T-cell (primary cell): ENCODE results near the gene GRID2. TPM values are rescaled to one million over a fixed set of nuclear protein-coding genes. Genes with fewer than 3 reads are reported as not detected.

Source experiments
- ATAC-seq, 4 experiments: fragments of 200-7000 bp in 3 of 4; fragments of 150-1000 bp in 1 of 4; cut with Tn5 transposase; replicated peaks in 1 of 4; 1 replicate in 3 of 4; 2 replicates in 1 of 4; pipeline ENCODE4 v1.10.0; 2021; ENCODE audit warnings: moderate library complexity in 3 of 4, mild to moderate bottlenecking in 2 of 4, moderate number of reproducible peaks in 1 of 4
- CTCF ChIA-PET, 2 donors: fragments of 300-600 bp; sonication (Branson Sonifier 250); formaldehyde crosslinking; loops; one replicate each; lab custom pipeline; 2022; ENCODE audit warnings: antibody characterized with exemption in 2 of 2; lab: Charles Lee
- POLR2A ChIA-PET, 2 donors: fragments of 300-600 bp; sonication (Branson Sonifier 250); formaldehyde crosslinking; loops; one replicate each; lab custom pipeline; 2022; ENCODE audit warnings: antibody characterized with exemption in 2 of 2; lab: Charles Lee
- DNase-seq, 35 experiments: peaks; one replicate each; pipeline versions ENCODE4 v3.0.0 to v3.0.0-alpha.2; 2013 to 2023
- H3K27ac ChIP-seq: one replicate; pipeline ENCODE4 v1.5.1; 2013; ENCODE audit warnings: low read length
- H3K27me3 ChIP-seq, 2 experiments: replicated peaks in 1 of 2; 1 replicate in 1 of 2; 2 replicates in 1 of 2; pipeline versions ENCODE4 v1.6.1 to v1.7.0; 2013; ENCODE audit warnings: low read length in 1 of 2, mixed read lengths in 1 of 2; ENCODE audit not compliant: control insufficient read depth in 2 of 2, insufficient read depth in 2 of 2; ENCODE audit errors: extremely low read depth in 1 of 2
- H3K36me3 ChIP-seq, 2 donors: 1 replicate in 1 of 2; 2 replicates in 1 of 2; pipeline versions ENCODE4 v1.6.1 to v1.7.0; 2013; ENCODE audit warnings: low read length in 1 of 2; ENCODE audit not compliant: control insufficient read depth in 2 of 2, insufficient read depth in 1 of 2; ENCODE audit errors: extremely low read depth in 1 of 2
- H3K4me1 ChIP-seq, 2 experiments: 1 replicate in 1 of 2; 2 replicates in 1 of 2; pipeline versions ENCODE4 v1.6.1 to v1.7.0; 2013; ENCODE audit warnings: low read length in 2 of 2, mixed read lengths in 1 of 2; ENCODE audit not compliant: insufficient read depth in 2 of 2, control insufficient read depth in 1 of 2; ENCODE audit errors: extremely low read depth in 1 of 2
- H3K4me3 ChIP-seq, 2 donors: 1 replicate in 1 of 2; 2 replicates in 1 of 2; pipeline versions ENCODE4 v1.5.1 to v1.7.0; 2013; ENCODE audit warnings: mild to moderate bottlenecking in 2 of 2, low read length in 1 of 2, moderate library complexity in 1 of 2; ENCODE audit not compliant: control insufficient read depth in 1 of 2; ENCODE audit errors: extremely low read depth in 1 of 2
- H3K9me3 ChIP-seq: 2 replicates; pipeline ENCODE4 v1.7.0; 2013
- H3K27ac Mint-ChIP-seq, 2 donors: one replicate each; pipeline ENCODE4 v1.8.0; 2020 to 2021; ENCODE audit warnings: mild to moderate bottlenecking in 2 of 2, mixed read lengths in 2 of 2
- H3K27me3 Mint-ChIP-seq, 2 donors: one replicate each; pipeline ENCODE4 v1.8.0; 2021 to 2022; ENCODE audit warnings: mixed read lengths in 2 of 2
- H3K36me3 Mint-ChIP-seq: one replicate; pipeline ENCODE4 v1.8.0; 2021; ENCODE audit warnings: mixed read lengths
- H3K4me1 Mint-ChIP-seq, 3 donors: one replicate each; pipeline ENCODE4 v1.8.0; 2020 to 2022; ENCODE audit warnings: mixed read lengths in 3 of 3, mild to moderate bottlenecking in 1 of 3
- H3K4me3 Mint-ChIP-seq, 3 donors: one replicate each; pipeline ENCODE4 v1.8.0; 2020 to 2022; ENCODE audit warnings: mild to moderate bottlenecking in 3 of 3, mixed read lengths in 3 of 3, moderate library complexity in 3 of 3
- H3K9me3 Mint-ChIP-seq, 3 donors: one replicate each; pipeline ENCODE4 v1.8.0; 2020 to 2022; ENCODE audit warnings: mixed read lengths in 3 of 3
- WGBS: methylation state at CpG from one replicate; pipeline ENCODE4 v1.1.5; 2013; ENCODE audit warnings: missing lambda C conversion rate; ENCODE audit not compliant: insufficient coverage; 5-methylcytosine and 5-hydroxymethylcytosine counted together
- total RNA-seq, 35 experiments: library from RNA in 6 of 35; stranded (reverse) in 6 of 35; fragments of 120-200 nt in 1 of 35; gene quantifications; one replicate each; pipeline versions ENCODE4 v1.2.1 to v1.2.4 and lab custom pipeline; 2013 to 2026

GRID2 gene
- total RNA-seq, 5 donors from 2014 or later (not counting 1 experiment from before 2014, with no cell fraction given), result 0.13 to 0.18 TPM; not detected in 3

DNA sequence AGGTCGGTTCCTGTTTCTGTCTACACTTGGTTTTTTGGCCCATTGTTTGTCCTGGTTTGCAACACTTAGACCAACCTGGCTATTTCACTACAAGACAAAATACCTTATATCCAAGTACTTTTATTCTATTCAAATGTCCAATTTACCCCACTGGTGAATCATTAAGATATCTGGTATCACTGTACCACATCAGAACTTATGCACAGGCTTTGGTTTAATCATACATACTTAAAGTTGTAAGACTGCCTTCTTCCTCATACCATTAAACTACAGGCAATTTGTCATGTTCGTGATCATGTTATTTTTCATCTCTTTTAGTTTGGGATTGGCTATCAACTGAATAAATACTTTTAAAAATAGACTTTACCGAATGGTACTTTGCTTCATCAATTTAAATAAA lies 1471.8 kb downstream of the GRID2 start:
- H3K4me3 ChIP-seq, result no peak overlapping the region
- WGBS, result 100% methylated on average over 1 of the region's 3 CpGs
- H3K36me3 Mint-ChIP-seq, result no peaks in the 10 kb centered on the region
- H3K27ac ChIP-seq, result no peak overlapping the region
- H3K9me3 Mint-ChIP-seq, result peaks cover 0 to 8% (median 4%) of the 10 kb centered on the region in 3 donors
- H3K9me3 ChIP-seq, result no peaks in the 10 kb centered on the region
- ATAC-seq, result no peak
- ChIA-PET POLR2A (no interaction called here), CTCF (no interaction called here)
- H3K27me3 ChIP-seq, result no peaks in the 10 kb centered on the region
- no peak overlapping the region for H3K4me3 Mint-ChIP-seq
- H3K27ac Mint-ChIP-seq, result no peak overlapping the region
- H3K4me1 Mint-ChIP-seq, result no peaks in the 10 kb centered on the region
- H3K4me1 ChIP-seq, result no peaks in the 10 kb centered on the region
- DNase-seq, result no peak
- no peaks in the 10 kb centered on the region for H3K36me3 ChIP-seq
- no peaks in the 10 kb centered on the region for H3K27me3 Mint-ChIP-seq

DNA sequence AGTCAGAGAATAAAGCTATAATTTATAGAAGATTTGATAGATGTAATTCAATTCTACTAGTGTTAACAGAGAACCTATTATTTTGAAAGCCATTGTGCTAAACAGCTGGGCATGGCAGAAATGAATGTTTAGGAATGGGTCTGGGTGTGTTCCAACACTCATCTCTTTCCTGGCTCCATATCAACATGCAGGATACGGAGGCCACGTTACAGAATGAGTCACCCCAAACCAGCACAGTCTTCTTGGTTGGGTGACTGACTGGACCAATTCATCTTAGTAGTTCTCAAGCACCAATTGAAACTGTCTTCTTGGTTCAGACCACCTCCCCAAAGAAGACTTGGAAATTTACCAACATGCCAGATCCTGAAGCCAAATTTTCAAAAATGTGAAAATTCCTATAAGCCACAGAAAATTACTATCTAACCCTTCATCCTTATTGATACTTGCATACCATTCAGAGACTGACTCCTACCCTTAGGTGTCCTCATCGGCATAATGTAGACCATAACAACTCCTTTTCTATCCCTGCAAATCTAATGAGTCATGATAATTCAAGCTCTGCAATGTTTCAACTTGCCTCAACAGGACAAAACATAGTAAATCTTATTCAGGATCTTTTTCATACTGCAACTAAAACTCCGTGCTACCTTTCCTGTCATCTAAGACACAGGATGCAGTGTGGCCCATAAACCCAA lies 1472.8 kb downstream of the GRID2 start:
- peaks cover 0 to 8% (median 4%) of the 10 kb centered on the region in 3 donors for H3K9me3 Mint-ChIP-seq
- no peaks in the 10 kb centered on the region for H3K36me3 Mint-ChIP-seq
- ChIA-PET CTCF (no interaction called here), POLR2A (no interaction called here)
- H3K4me3 ChIP-seq, result no peak overlapping the region
- ATAC-seq, result no peak
- H3K9me3 ChIP-seq, result no peaks in the 10 kb centered on the region
- H3K4me3 Mint-ChIP-seq, result no peak overlapping the region
- WGBS, result 90% methylated on average over 2 of the region's 4 CpGs
- H3K36me3 ChIP-seq, result no peaks in the 10 kb centered on the region
- no peak overlapping the region for H3K27ac Mint-ChIP-seq
- H3K27ac ChIP-seq, result no peak overlapping the region
- no peaks in the 10 kb centered on the region for H3K4me1 Mint-ChIP-seq
- no peaks in the 10 kb centered on the region for H3K27me3 ChIP-seq
- H3K27me3 Mint-ChIP-seq, result no peaks in the 10 kb centered on the region
- H3K4me1 ChIP-seq, result no peaks in the 10 kb centered on the region
- no peak for DNase-seq

DNA sequence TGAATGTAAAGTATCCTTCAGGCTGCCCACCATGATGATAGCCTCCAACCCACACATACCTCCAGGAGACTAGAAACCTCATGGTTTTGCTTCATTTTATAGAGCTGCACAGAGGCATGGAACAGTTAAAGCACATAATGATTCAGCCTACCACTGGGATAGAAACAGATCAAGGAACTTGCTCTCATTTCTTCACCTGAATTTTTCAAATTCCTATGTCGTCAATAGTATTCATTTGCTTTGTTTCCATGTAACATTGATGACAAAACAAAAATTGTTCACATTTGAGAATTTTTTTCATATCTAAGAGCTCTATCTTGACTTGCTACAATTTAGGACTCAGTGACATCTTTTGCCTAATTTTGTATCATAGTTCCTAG lies 1473.3 kb downstream of the GRID2 start:
- H3K27ac Mint-ChIP-seq, result no peak overlapping the region
- no peaks in the 10 kb centered on the region for H3K36me3 Mint-ChIP-seq
- no peak overlapping the region for H3K4me3 ChIP-seq
- H3K4me3 Mint-ChIP-seq, result no peak overlapping the region
- WGBS, result no CpG with 5 or more reads among the region's 1 CpG
- peaks cover 0 to 8% (median 4%) of the 10 kb centered on the region in 3 donors for H3K9me3 Mint-ChIP-seq
- no peaks in the 10 kb centered on the region for H3K4me1 ChIP-seq
- H3K27me3 ChIP-seq, result no peaks in the 10 kb centered on the region
- ATAC-seq, result no peak
- ChIA-PET POLR2A (no interaction called here), CTCF (no interaction called here)
- H3K9me3 ChIP-seq, result no peaks in the 10 kb centered on the region
- H3K36me3 ChIP-seq, result no peaks in the 10 kb centered on the region
- H3K4me1 Mint-ChIP-seq, result no peaks in the 10 kb centered on the region
- H3K27me3 Mint-ChIP-seq, result no peaks in the 10 kb centered on the region
- no peak for DNase-seq
- H3K27ac ChIP-seq, result no peak overlapping the region

DNA sequence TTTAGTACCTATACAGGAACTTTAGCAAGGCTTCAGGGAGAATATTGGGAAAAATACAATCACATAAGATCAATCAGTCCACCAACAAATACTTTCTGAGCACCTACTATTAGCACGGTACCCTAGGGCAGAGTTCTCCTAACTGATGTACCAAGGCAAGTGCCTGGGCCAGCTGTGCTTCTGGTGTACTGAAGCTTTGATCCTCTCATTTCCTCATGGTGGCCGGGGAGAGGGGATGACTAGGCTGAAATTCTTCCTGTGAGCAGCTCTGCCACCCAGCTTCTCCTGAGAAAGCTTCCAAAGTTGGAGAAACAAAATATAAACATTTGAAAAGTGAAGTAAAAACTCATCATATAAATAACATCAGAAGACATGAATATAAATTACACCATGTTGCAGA lies 1475.5 kb downstream of the GRID2 start:
- Histone ChIP-seq H3K4me1 (no peaks in the 10 kb centered on the region), H3K4me3 (no peak overlapping the region), H3K9me3 (no peaks in the 10 kb centered on the region), H3K27ac (no peak overlapping the region), H3K27me3 (no peaks in the 10 kb centered on the region), H3K36me3 (no peaks in the 10 kb centered on the region)
- H3K27me3 Mint-ChIP-seq, result no peaks in the 10 kb centered on the region
- no peak overlapping the region for H3K4me3 Mint-ChIP-seq
- WGBS, result no CpG with 5 or more reads among the region's 2 CpGs
- DNase-seq (no peak), ATAC-seq (no peak)
- H3K4me1 Mint-ChIP-seq, result no peaks in the 10 kb centered on the region
- ChIA-PET CTCF (no interaction called here), POLR2A (no interaction called here)
- H3K36me3 Mint-ChIP-seq, result no peaks in the 10 kb centered on the region
- no peak overlapping the region for H3K27ac Mint-ChIP-seq
- peaks cover 0 to 8% (median 4%) of the 10 kb centered on the region in 3 donors for H3K9me3 Mint-ChIP-seq

DNA sequence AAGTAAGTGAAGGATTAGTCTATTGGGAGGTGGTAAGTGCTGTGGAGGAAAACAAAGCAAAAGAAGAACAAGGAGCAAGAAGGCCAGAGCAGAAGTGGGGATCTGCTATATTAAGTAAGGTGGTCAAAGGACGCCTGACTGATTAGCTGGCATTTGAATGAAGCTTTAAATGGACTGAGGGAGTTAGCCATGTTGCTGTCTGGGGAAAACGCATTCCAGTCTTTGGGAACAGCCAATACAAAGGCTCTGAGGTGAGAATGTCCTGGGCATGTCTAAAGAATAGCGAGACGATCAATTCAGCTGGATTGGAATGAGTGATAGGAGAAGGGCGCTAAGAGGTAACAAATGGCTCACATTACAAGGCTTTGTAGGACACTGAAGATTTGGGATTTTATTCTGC lies 1476.3 kb downstream of the GRID2 start:
- Mint-ChIP-seq H3K9me3 (peaks cover 0 to 8% (median 4%) of the 10 kb centered on the region in 3 donors), H3K4me3 (no peak overlapping the region), H3K27me3 (no peaks in the 10 kb centered on the region), H3K36me3 (no peaks in the 10 kb centered on the region), H3K4me1 (no peaks in the 10 kb centered on the region), H3K27ac (no peak overlapping the region)
- no peak for DNase-seq
- ChIA-PET CTCF (no interaction called here), POLR2A (no interaction called here)
- WGBS, result 90% methylated on average over 5 of the region's 5 CpGs
- Histone ChIP-seq H3K4me3 (no peak overlapping the region), H3K27me3 (no peaks in the 10 kb centered on the region), H3K27ac (no peak overlapping the region), H3K9me3 (no peaks in the 10 kb centered on the region), H3K4me1 (no peaks in the 10 kb centered on the region), H3K36me3 (no peaks in the 10 kb centered on the region)
- ATAC-seq, result no peak

DNA sequence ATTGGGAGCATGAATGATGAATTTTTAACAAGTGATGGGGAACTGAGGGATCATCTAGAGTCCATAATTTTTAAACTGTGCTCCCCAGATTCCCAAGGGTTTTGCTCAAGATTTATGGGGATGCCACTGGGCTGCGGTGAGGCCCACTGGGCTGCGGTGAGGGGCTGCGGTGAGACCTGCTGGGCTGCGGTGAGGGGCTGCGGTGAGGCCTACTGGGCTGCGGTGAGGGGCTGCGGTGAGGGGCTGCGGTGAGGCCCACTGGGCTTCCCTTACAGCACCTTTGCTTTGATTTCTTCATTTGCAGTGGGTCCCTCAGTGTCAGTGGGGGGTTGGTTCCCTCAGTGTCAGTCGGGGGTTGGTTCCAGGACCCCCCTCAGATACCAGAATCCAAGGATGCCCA lies 1477.4 kb downstream of the GRID2 start:
- no peaks in the 10 kb centered on the region for H3K27me3 ChIP-seq
- no peak for ATAC-seq
- H3K27ac ChIP-seq, result no peak overlapping the region
- H3K4me1 ChIP-seq, result no peaks in the 10 kb centered on the region
- POLR2A ChIA-PET, result no interaction called here
- 93% methylated on average over 3 of the region's 9 CpGs for WGBS
- H3K9me3 Mint-ChIP-seq, result peaks cover 0 to 8% (median 4%) of the 10 kb centered on the region in 3 donors
- no peak overlapping the region for H3K27ac Mint-ChIP-seq
- no peaks in the 10 kb centered on the region for H3K36me3 ChIP-seq
- CTCF ChIA-PET, result no interaction called here
- no peaks in the 10 kb centered on the region for H3K4me1 Mint-ChIP-seq
- H3K27me3 Mint-ChIP-seq, result no peaks in the 10 kb centered on the region
- H3K9me3 ChIP-seq, result no peaks in the 10 kb centered on the region
- H3K36me3 Mint-ChIP-seq, result no peaks in the 10 kb centered on the region
- no peak for DNase-seq
- H3K4me3 Mint-ChIP-seq, result no peak overlapping the region
- H3K4me3 ChIP-seq, result no peak overlapping the region

DNA sequence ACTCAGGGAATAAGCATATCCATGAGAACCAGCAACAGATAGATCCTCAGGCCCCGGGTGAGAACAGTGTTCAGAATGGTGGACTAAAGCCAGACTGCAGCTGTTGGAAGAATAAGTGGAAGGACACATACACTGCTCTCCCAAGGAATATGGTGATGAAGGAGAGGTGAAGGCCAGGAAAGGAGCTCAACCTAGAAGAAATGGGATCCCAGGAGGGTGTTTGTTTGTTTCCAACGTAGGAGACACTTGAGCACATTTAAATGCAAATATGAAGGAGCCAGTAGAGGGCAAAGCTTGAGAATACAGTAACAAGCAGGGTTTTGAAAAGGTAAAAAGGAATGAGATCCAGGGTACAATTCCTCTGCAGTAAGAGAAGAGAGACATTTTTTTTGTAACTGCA lies 1482.4 kb downstream of the GRID2 start:
- Histone ChIP-seq H3K36me3 (no peaks in the 10 kb centered on the region), H3K27me3 (no peaks in the 10 kb centered on the region), H3K4me1 (no peaks in the 10 kb centered on the region), H3K4me3 (no peak overlapping the region), H3K9me3 (no peaks in the 10 kb centered on the region), H3K27ac (no peak overlapping the region)
- Mint-ChIP-seq H3K36me3 (no peaks in the 10 kb centered on the region), H3K27me3 (no peaks in the 10 kb centered on the region), H3K4me1 (no peaks in the 10 kb centered on the region), H3K4me3 (no peak overlapping the region), H3K27ac (no peak overlapping the region), H3K9me3 (no peaks in the 10 kb centered on the region)
- ChIA-PET POLR2A (no interaction called here), CTCF (no interaction called here)
- 56% methylated on average over 2 of the region's 2 CpGs for WGBS
- no peak for ATAC-seq
- no peak for DNase-seq
